Measurements from ENCODE around the gene ARHGAP18.

GRCh38 chr6:129692467-129692866 is 17.5 kb downstream of the ARHGAP18 start:
- TF ChIP-seq EZH2 (IDR thresholded peaks at IDR 0.05; ENCODE audit: insufficient read depth, poor library complexity, severe bottlenecking) (no peak), EZH2phosphoT487 (IDR thresholded peaks at IDR 0.05; ENCODE audit: insufficient read depth, low read depth) (no peak)
